PC-3 (cell line): Measurements from ENCODE around the gene WDFY4. TPM values are rescaled to one million over a fixed set of nuclear protein-coding genes. Genes with fewer than 3 reads are reported as not detected.

ENCODE experiments used
- ATAC-seq: fragments of 200-7000 bp; cut with Tn5 transposase; 2 replicates; pipeline ENCODE4 v1.9.1; 2020; ENCODE audit warnings: mild to moderate bottlenecking, moderate library complexity
- BruUV-seq: library from RNA; stranded (reverse); fragments of 400-500 nt; replicated peaks from 2 replicates; lab custom pipeline; 2021; lab: Mats Ljungman, UMichigan
- CTCF ChIA-PET: fragments of 300-600 bp; sonication (Branson Sonifier 250); formaldehyde crosslinking; loops from one replicate; lab custom pipeline; 2022; ENCODE audit warnings: antibody characterized with exemption; lab: Charles Lee
- POLR2A ChIA-PET: fragments of 300-600 bp; sonication (Branson Sonifier 250); formaldehyde crosslinking; loops from one replicate; lab custom pipeline; 2022; ENCODE audit warnings: antibody characterized with exemption; ENCODE audit not compliant: unreplicated experiment; lab: Charles Lee
- DNase-seq: peaks from one replicate; pipeline ENCODE4 v3.0.0-alpha.2; 2015
- H2AFZ ChIP-seq: fragments of 300-600 bp; sonication (generic); 2 replicates; pipeline ENCODE4 v1.6.0; 2016; ENCODE audit warnings: antibody characterized with exemption, low read length
- H3F3A ChIP-seq: fragments of 300-600 bp; sonication (generic); one replicate; pipeline ENCODE4 v1.6.0; 2017; ENCODE audit warnings: antibody characterized with exemption, low read length, control low read depth, mild to moderate bottlenecking; ENCODE audit not compliant: unreplicated experiment
- H3K27ac ChIP-seq: fragments of 300-600 bp; sonication (generic); 2 replicates; pipeline ENCODE4 v1.5.1; 2016; ENCODE audit warnings: mild to moderate bottlenecking, low read length
- H3K27me3 ChIP-seq: fragments of 300-600 bp; sonication (generic); 2 replicates; pipeline ENCODE4 v1.6.1; 2016; ENCODE audit warnings: low read length, mixed read lengths
- H3K36me3 ChIP-seq: fragments of 300-600 bp; sonication (generic); 2 replicates; pipeline ENCODE4 v1.6.1; 2016; ENCODE audit warnings: low read depth, mixed run types, low read length, mixed read lengths
- H3K4me1 ChIP-seq: fragments of 300-600 bp; sonication (generic); 2 replicates; pipeline ENCODE4 v1.5.1; 2016; ENCODE audit warnings: low read length; ENCODE audit not compliant: insufficient read depth
- H3K4me2 ChIP-seq: fragments of 300-600 bp; sonication (generic); 2 replicates; pipeline ENCODE4 v1.6.0; 2016; ENCODE audit warnings: low read length
- H3K4me3 ChIP-seq: fragments of 300-600 bp; sonication (generic); 2 replicates; pipeline ENCODE4 v1.5.1; 2016; ENCODE audit warnings: mild to moderate bottlenecking, low read length, mixed read lengths
- H3K79me2 ChIP-seq: fragments of 300-600 bp; sonication (generic); 2 replicates; pipeline ENCODE4 v1.6.1; 2017; ENCODE audit warnings: low read length, mixed read lengths
- H3K9ac ChIP-seq: fragments of 300-600 bp; sonication (generic); 2 replicates; pipeline ENCODE4 v1.6.0; 2016; ENCODE audit warnings: mild to moderate bottlenecking, low read length
- H3K9me2 ChIP-seq: fragments of 300-600 bp; sonication (generic); replicated peaks from 2 replicates; pipeline ENCODE4 v1.6.1; 2016; ENCODE audit warnings: mixed run types, low read length, mixed read lengths
- H3K9me3 ChIP-seq: fragments of 300-600 bp; sonication (generic); 2 replicates; pipeline ENCODE4 v1.6.1; 2016; ENCODE audit warnings: low read length, mixed read lengths
- H4K20me1 ChIP-seq: fragments of 300-600 bp; sonication (generic); 2 replicates; pipeline ENCODE4 v1.6.1; 2016; ENCODE audit warnings: low read length, mixed read lengths
- EZH2 ChIP-seq: fragments of 300-600 bp; sonication (generic); IDR thresholded peaks from one replicate; pipeline ENCODE4 v1.6.1; 2017; ENCODE audit warnings: antibody characterized with exemption, mild to moderate bottlenecking, low read length; ENCODE audit not compliant: unreplicated experiment
- EZH2phosphoT487 ChIP-seq: fragments of 300-600 bp; sonication (generic); IDR thresholded peaks from 2 replicates; pipeline ENCODE4 v1.6.1; 2018; ENCODE audit warnings: mild to moderate bottlenecking, antibody characterized with exemption, low read length, borderline replicate concordance
- intact Hi-C: fragments of 100-400 bp; cut with micrococcal nuclease; formaldehyde crosslinking; loops from 2 replicates; pipeline ENCODE4 v1.9.0; 2023
- total RNA-seq: library from RNA; depleted of rRNA; stranded (reverse); fragments of >200 nt; gene quantifications from 2 replicates; pipeline ENCODE4 v1.2.3, GENCODE V29; 2014
- TF ChIP-seq, protein P1 (sequence below): fragments of 300-600 bp; sonication (generic); conservative IDR thresholded peaks from 2 replicates; pipeline ENCODE4 v1.5.1; 2017; ENCODE audit warnings: antibody characterized with exemption, low read depth, mild to moderate bottlenecking, low read length

Gene WDFY4
- total RNA-seq, 1 experiment from 2014 or later, result not detected

DNA sequence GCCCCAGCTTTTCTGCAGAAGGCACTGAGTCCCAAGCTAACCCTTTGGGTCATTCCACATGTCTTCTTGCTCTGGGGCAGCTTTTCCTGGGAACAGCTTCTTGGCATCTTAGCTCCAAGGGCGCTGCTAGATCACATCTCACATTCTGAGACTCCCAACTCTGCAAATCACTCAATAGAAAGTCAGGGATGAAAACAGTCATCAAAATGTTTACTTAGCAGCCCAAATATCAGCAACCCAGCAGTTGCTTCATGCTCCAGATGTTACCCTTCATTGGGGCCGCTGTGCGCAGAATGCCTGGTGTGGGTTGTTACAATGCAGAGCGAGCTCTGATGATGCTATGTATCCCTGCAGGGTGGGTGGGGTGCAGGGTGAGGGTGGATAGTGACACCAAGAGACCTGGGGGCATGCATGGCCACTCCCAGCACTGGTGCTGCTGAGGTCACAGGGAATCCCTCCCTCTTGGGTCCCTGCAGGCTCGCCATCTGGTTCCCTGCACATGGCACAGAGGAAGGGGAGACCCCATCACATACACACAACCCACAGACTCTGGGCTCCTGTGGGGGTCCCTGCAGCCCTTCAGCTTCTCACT lies 19.0 kb downstream of the WDFY4 start:
- Histone ChIP-seq H3K36me3 (no peaks in the 10 kb centered on the region), H3K4me3 (no peak overlapping the region), H3F3A (no peaks in the 10 kb centered on the region), H3K27me3 (peaks cover 98% of the 10 kb centered on the region), H3K27ac (no peak overlapping the region), H3K9ac (no peak overlapping the region), H2AFZ (no peak overlapping the region), H4K20me1 (no peaks in the 10 kb centered on the region), H3K9me2 (no peaks in the 10 kb centered on the region), H3K9me3 (no peaks in the 10 kb centered on the region), H3K79me2 (no peaks in the 10 kb centered on the region), H3K4me2 (no peak overlapping the region), H3K4me1 (no peaks in the 10 kb centered on the region)
- ChIA-PET CTCF (no interaction called here), POLR2A (no interaction called here)
- intact Hi-C loops, result no loop called here
- no peak for TF ChIP-seq EZH2
- TF ChIP-seq, protein P1, sequence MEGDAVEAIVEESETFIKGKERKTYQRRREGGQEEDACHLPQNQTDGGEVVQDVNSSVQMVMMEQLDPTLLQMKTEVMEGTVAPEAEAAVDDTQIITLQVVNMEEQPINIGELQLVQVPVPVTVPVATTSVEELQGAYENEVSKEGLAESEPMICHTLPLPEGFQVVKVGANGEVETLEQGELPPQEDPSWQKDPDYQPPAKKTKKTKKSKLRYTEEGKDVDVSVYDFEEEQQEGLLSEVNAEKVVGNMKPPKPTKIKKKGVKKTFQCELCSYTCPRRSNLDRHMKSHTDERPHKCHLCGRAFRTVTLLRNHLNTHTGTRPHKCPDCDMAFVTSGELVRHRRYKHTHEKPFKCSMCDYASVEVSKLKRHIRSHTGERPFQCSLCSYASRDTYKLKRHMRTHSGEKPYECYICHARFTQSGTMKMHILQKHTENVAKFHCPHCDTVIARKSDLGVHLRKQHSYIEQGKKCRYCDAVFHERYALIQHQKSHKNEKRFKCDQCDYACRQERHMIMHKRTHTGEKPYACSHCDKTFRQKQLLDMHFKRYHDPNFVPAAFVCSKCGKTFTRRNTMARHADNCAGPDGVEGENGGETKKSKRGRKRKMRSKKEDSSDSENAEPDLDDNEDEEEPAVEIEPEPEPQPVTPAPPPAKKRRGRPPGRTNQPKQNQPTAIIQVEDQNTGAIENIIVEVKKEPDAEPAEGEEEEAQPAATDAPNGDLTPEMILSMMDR, result no peak
- TF ChIP-seq EZH2phosphoT487, result no peak
- ATAC-seq (no peak), DNase-seq (no peak)
- no TSS peak for BruUV-seq

DNA sequence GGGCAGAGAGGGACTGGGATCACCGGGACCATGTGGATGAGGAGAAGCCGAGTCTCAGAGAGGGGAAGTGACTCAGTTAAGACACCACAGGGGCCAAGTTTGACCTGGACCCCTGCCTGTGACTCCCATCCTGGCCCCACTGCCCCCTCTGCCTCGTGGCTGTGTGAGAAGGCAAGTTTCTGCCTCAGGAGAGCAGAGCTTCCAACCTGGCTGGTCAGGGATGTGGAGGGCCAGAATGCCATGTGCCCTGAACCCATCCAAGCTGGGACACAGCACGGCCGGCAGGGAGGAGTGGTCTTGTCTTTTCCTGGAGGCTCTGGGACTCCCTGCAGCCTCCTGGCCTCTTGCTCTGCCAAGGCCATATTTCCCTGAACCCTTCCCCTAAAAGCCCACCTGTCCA lies 19.5 kb downstream of the WDFY4 start:
- BruUV-seq, result no TSS peak
- Histone ChIP-seq H3K4me2 (no peak overlapping the region), H3K79me2 (no peaks in the 10 kb centered on the region), H3K9me3 (no peaks in the 10 kb centered on the region), H2AFZ (no peak overlapping the region), H3F3A (no peaks in the 10 kb centered on the region), H3K27me3 (peaks cover 95% of the 10 kb centered on the region), H4K20me1 (no peaks in the 10 kb centered on the region), H3K4me3 (no peak overlapping the region), H3K27ac (no peak overlapping the region), H3K36me3 (no peaks in the 10 kb centered on the region), H3K9me2 (no peaks in the 10 kb centered on the region), H3K9ac (no peak overlapping the region), H3K4me1 (no peaks in the 10 kb centered on the region)
- intact Hi-C loops, result no loop called here
- ATAC-seq (no peak), DNase-seq (no peak)
- POLR2A ChIA-PET, result no interaction called here
- CTCF ChIA-PET, result no interaction called here
- TF ChIP-seq, protein P1, result no peak
- no peak for TF ChIP-seq EZH2phosphoT487
- no peak for TF ChIP-seq EZH2

DNA sequence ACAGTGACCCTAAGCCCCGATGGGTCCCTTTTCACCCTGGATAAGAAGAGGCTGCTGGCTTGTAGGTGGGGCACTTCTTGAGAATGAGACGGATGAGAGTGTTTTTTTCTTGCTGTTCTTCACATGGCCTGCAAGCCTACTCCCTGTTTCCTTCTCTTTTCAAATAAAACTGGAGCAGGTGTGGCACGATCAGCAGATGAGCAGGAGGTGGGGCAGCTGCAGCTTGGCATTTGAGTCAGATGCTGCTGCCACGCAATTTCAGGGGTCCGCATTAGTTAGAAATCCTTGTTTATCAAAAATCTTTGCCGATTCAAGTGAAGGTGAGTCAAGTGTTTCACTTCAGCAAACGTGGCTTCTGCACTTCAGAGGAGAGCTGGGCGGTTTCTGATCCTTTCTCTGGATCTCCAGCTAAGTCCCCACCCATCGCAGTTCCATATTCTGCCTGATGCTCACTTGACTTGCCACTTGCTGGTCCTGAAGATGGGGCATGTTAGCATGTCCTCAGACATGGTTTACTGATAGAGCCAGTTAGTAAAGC lies 20.8 kb downstream of the WDFY4 start:
- POLR2A ChIA-PET, result no interaction called here
- no peak for DNase-seq
- no TSS peak for BruUV-seq

More for the DNA sequence above, 20.8 kb downstream of the WDFY4 start:
- CTCF ChIA-PET, result no interaction called here
- H3K27ac ChIP-seq, result no peak overlapping the region
- H3F3A ChIP-seq, result no peaks in the 10 kb centered on the region
- H3K4me3 ChIP-seq, result no peak overlapping the region
- no peak overlapping the region for H2AFZ ChIP-seq
- no peak for ATAC-seq
- H4K20me1 ChIP-seq, result no peaks in the 10 kb centered on the region
- no peak overlapping the region for H3K9ac ChIP-seq
- H3K4me2 ChIP-seq, result no peak overlapping the region
- H3K36me3 ChIP-seq, result no peaks in the 10 kb centered on the region
- TF ChIP-seq EZH2 (no peak), EZH2phosphoT487 (no peak)
- TF ChIP-seq, protein P1, result no peak
- H3K4me1 ChIP-seq, result no peaks in the 10 kb centered on the region
- no peaks in the 10 kb centered on the region for H3K9me2 ChIP-seq
- intact Hi-C loops, result no loop called here
- H3K9me3 ChIP-seq, result no peaks in the 10 kb centered on the region
- H3K79me2 ChIP-seq, result no peaks in the 10 kb centered on the region
- H3K27me3 ChIP-seq, result peaks cover 94% of the 10 kb centered on the region
